HEK293 (cell line): ENCODE results near the gene MOV10L1.

Experiments used
- CTCF ChIP-seq: fragments of 450-650 bp; formaldehyde crosslinking; IDR thresholded peaks from 2 replicates; pipeline ENCODE4 v1.5.1; 2016; ENCODE audit warnings: missing biosample characterization, missing genetic modification characterization
- MYNN ChIP-seq: fragments of 450-650 bp; formaldehyde crosslinking; IDR thresholded peaks from 2 replicates; pipeline ENCODE4 v1.5.1; 2016; ENCODE audit warnings: missing biosample characterization, missing genetic modification characterization, borderline replicate concordance
- TCF7L2 ChIP-seq: IDR thresholded peaks from 2 replicates; pipeline ENCODE4 v1.6.1; 2011; ENCODE audit warnings: low read depth, mild to moderate bottlenecking, inconsistent platforms, low read length, moderate library complexity, borderline replicate concordance

- TF ChIP-seq MYNN (tag by site-specific recombination) (no peak), CTCF (tag by site-specific recombination) (no peak), TCF7L2 (no peak)
Observed at GRCh38 chr22:50048836-50049235, 41.0 kb upstream of the MOV10L1 start.
